Liver (tissue), 3 donors: ENCODE measurements around the gene CPZ.

Source experiments
- CTCF ChIP-seq: fragments of 150-350 bp; IDR thresholded peaks from 2 replicates; pipeline ENCODE4 v1.5.1; 2017; ENCODE audit warnings: improper control_type of control experiment, low read depth, low read length; ENCODE audit not compliant: missing input control
- EGR1 ChIP-seq, 2 donors: IDR thresholded peaks; 2 replicates each; pipeline ENCODE4 v1.6.1; 2016 to 2018; ENCODE audit warnings: antibody characterized with exemption in 2 of 2, low read depth in 2 of 2
- FOXA1 ChIP-seq: IDR thresholded peaks from 2 replicates; pipeline ENCODE4 v1.6.1; 2016; ENCODE audit warnings: antibody characterized with exemption
- GABPA ChIP-seq, 2 donors: IDR thresholded peaks in 1 of 2; conservative IDR thresholded peaks in 1 of 2; 2 replicates each; pipeline ENCODE4 v1.6.1; 2016; ENCODE audit warnings: antibody characterized with exemption in 2 of 2, mild to moderate bottlenecking in 1 of 2, moderate library complexity in 1 of 2
- HNF4A ChIP-seq, 2 donors: conservative IDR thresholded peaks; 2 replicates each; pipeline ENCODE4 v1.6.1; 2016; ENCODE audit warnings: antibody characterized with exemption in 2 of 2, mild to moderate bottlenecking in 2 of 2
- JUND ChIP-seq, 2 donors: IDR thresholded peaks; 2 replicates each; pipeline ENCODE4 v1.6.1; 2016; ENCODE audit warnings: antibody characterized with exemption in 2 of 2
- NR2F2 ChIP-seq: IDR thresholded peaks from 2 replicates; pipeline ENCODE4 v1.6.1; 2016; ENCODE audit warnings: antibody characterized with exemption
- RAD21 ChIP-seq, 2 donors: IDR thresholded peaks; 2 replicates each; pipeline ENCODE4 v1.6.1; 2016; ENCODE audit warnings: antibody characterized with exemption in 2 of 2, mild to moderate bottlenecking in 2 of 2
- REST ChIP-seq: IDR thresholded peaks from 2 replicates; pipeline ENCODE4 v1.6.1; 2016; ENCODE audit warnings: antibody characterized with exemption, mild to moderate bottlenecking
- SP1 ChIP-seq: IDR thresholded peaks from 2 replicates; pipeline ENCODE4 v1.6.1; 2018; ENCODE audit warnings: antibody characterized with exemption, mild to moderate bottlenecking
- YY1 ChIP-seq: IDR thresholded peaks from 2 replicates; pipeline ENCODE4 v1.6.1; 2016; ENCODE audit warnings: antibody characterized with exemption, mild to moderate bottlenecking
- TF ChIP-seq, protein P1 (sequence below): IDR thresholded peaks from 2 replicates; pipeline ENCODE4 v1.6.1; 2016; ENCODE audit warnings: antibody characterized with exemption
- TF ChIP-seq, protein P2 (sequence below): IDR thresholded peaks from 2 replicates; pipeline ENCODE4 v1.6.1; 2016; ENCODE audit warnings: antibody characterized with exemption
- TF ChIP-seq, protein P3 (sequence below): IDR thresholded peaks from 2 replicates; pipeline ENCODE4 v1.6.1; 2016; ENCODE audit warnings: antibody characterized with exemption
- donor health status: healthy.
- donor health status: healthy.

DNA sequence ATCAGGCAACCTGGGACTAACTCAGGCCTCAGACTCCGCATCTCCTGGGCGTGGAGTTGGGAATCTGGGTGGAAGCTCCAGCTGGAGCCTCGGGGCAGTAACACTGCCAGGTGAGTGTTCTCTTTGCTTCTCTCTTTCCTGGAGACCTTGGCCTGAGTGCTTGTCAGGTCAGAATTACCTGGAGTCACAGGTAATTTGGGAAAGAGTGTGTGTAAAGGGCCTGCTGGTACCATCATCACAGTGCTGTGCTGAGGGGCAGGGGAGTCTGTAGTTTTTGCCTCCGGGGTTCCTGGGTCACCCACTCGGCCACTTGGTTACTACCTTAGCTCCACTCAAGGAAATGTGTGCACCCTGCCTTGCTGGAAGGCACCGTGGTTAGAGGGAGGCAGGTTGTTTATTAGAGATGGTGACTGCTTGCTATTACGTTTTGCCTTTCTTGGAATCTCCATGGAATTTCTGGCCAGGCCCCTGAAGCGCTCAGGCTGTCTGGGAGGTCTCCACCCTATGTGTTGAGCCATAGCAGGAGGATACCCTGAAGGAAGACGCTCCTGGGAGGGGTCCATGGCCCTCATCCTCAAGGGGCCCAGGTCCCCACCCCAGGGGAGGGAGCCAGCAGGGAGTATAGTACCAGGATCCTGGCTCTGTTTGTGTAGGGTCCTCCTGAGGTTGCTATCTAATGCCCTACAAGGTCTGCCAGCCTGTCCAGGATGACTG, 9.5 kb upstream of the CPZ start:
- TF ChIP-seq CTCF (no peak), REST (no peak), JUND (IDR thresholded peaks at IDR 0.05) (no peak), EGR1 (IDR thresholded peaks at IDR 0.05; ENCODE audit: low read depth in 2 of 2) (no peak), GABPA (IDR thresholded peaks at IDR 0.05 in 1 of 2, conservative IDR thresholded peaks at IDR 0.05 in 1 of 2) (no peak), YY1 (no peak), HNF4A (conservative IDR thresholded peaks at IDR 0.05) (no peak), RAD21 (IDR thresholded peaks at IDR 0.05) (no peak), NR2F2 (no peak), FOXA1 (no peak), SP1 (no peak)
- TF ChIP-seq, protein P1, sequence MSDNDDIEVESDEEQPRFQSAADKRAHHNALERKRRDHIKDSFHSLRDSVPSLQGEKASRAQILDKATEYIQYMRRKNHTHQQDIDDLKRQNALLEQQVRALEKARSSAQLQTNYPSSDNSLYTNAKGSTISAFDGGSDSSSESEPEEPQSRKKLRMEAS: no peak
- TF ChIP-seq, protein P2, sequence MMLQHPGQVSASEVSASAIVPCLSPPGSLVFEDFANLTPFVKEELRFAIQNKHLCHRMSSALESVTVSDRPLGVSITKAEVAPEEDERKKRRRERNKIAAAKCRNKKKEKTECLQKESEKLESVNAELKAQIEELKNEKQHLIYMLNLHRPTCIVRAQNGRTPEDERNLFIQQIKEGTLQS: no peak
- TF ChIP-seq, protein P3, sequence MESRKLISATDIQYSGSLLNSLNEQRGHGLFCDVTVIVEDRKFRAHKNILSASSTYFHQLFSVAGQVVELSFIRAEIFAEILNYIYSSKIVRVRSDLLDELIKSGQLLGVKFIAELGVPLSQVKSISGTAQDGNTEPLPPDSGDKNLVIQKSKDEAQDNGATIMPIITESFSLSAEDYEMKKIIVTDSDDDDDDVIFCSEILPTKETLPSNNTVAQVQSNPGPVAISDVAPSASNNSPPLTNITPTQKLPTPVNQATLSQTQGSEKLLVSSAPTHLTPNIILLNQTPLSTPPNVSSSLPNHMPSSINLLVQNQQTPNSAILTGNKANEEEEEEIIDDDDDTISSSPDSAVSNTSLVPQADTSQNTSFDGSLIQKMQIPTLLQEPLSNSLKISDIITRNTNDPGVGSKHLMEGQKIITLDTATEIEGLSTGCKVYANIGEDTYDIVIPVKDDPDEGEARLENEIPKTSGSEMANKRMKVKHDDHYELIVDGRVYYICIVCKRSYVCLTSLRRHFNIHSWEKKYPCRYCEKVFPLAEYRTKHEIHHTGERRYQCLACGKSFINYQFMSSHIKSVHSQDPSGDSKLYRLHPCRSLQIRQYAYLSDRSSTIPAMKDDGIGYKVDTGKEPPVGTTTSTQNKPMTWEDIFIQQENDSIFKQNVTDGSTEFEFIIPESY: no peak
